ENCODE measurements around the gene DNAH7. TPM values are rescaled to one million over a fixed set of nuclear protein-coding genes. Genes with fewer than 3 reads are reported as not detected.

DNAH7 gene
- total RNA-seq, 1 experiment from 2014 or later: 0.98 TPM

- Mint-ChIP-seq H3K27ac (ENCODE audit: low read depth, unreplicated experiment) (no peak overlapping the region), H3K27me3 (ENCODE audit: insufficient read depth, unreplicated experiment) (no peaks in the 10 kb centered on the region), H3K4me3 (ENCODE audit: unreplicated experiment) (no peak overlapping the region), H3K36me3 (ENCODE audit: insufficient read depth, unreplicated experiment) (no peaks in the 10 kb centered on the region), H3K9me3 (ENCODE audit: unreplicated experiment) (no peaks in the 10 kb centered on the region), H3K4me1 (ENCODE audit: insufficient read depth, unreplicated experiment) (no peaks in the 10 kb centered on the region)
- DNase-seq (ENCODE audit: unreplicated experiment): peak; percentile 49
- intact Hi-C loops (cut with micrococcal nuclease): loop anchor here (10.0 kb wide), 1 partner anchor 681 kb away; no protein-coding TSS in a partner anchor
- TF ChIP-seq CTCF (IDR thresholded peaks at IDR 0.05; ENCODE audit: unreplicated experiment): no peak
- POLR2A ChIA-PET: interaction anchor here (0.7 kb wide), 1 partner anchor 13 kb away, joined by 4 read pairs; no protein-coding TSS in a partner anchor
- CTCF ChIA-PET: interaction anchor here (0.6 to 1.0 kb wide), 4 partner anchors 186 to 263 kb away, joined by 3 read pairs; no protein-coding TSS in a partner anchor
- BruUV-seq (replicated peaks): no TSS peak
These were observed 4.9 kb upstream of the DNAH7 start for GRCh38 chr2:196073521-196073920.

DNA sequence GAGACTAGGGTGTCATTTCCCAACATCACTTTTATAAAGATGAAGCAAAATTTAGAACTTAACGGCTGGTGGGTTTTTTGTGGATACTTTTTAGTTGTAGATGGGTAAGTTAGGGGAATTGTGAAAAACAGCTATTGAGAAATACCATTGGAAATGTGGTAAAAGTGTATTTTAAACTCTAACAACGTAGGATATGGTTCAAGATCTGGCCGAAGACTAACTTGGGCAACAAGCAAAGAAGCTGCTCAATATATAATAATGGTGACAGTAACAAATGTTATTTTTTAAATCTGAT is 1.6 kb downstream of the DNAH7 start:
- ChIA-PET CTCF (interaction anchor here (0.5 to 4.8 kb wide), 24 partner anchors 9 to 1498 kb away, joined by 3 to 38 read pairs (median 4); no protein-coding TSS in a partner anchor), POLR2A (interaction anchor here (0.7 to 1.5 kb wide), 4 partner anchors 53 to 410 kb away, joined by 3 to 4 read pairs (median 4); partner anchors contain the start of gene SLC39A10)
- Mint-ChIP-seq H3K4me3 (ENCODE audit: unreplicated experiment) (peak overlapping the region; percentile 50), H3K27ac (ENCODE audit: low read depth, unreplicated experiment) (no peak overlapping the region), H3K9me3 (ENCODE audit: unreplicated experiment) (no peaks in the 10 kb centered on the region), H3K27me3 (ENCODE audit: insufficient read depth, unreplicated experiment) (no peaks in the 10 kb centered on the region), H3K36me3 (ENCODE audit: insufficient read depth, unreplicated experiment) (no peaks in the 10 kb centered on the region), H3K4me1 (ENCODE audit: insufficient read depth, unreplicated experiment) (peaks cover 5% of the 10 kb centered on the region)
- no peak for TF ChIP-seq CTCF (IDR thresholded peaks at IDR 0.05; ENCODE audit: unreplicated experiment)
- no TSS peak for BruUV-seq (replicated peaks)
- DNase-seq (ENCODE audit: unreplicated experiment): no peak
- intact Hi-C loops (cut with micrococcal nuclease): loop anchor here (2.0 to 10.0 kb wide), 4 partner anchors 128 to 1520 kb away; no protein-coding TSS in a partner anchor

- H3K4me3 Mint-ChIP-seq (ENCODE audit: unreplicated experiment): peak overlapping the region; percentile 50
- peak; percentile 53 for DNase-seq (ENCODE audit: unreplicated experiment)
- H3K27me3 Mint-ChIP-seq (ENCODE audit: insufficient read depth, unreplicated experiment): no peaks in the 10 kb centered on the region
- intact Hi-C loops (cut with micrococcal nuclease): loop anchor here (1.0 to 10.0 kb wide), 5 partner anchors 128 to 1519 kb away; no protein-coding TSS in a partner anchor
- ChIA-PET POLR2A (interaction anchor here (0.7 to 1.5 kb wide), 4 partner anchors 52 to 410 kb away, joined by 3 to 4 read pairs (median 4); partner anchors contain the start of gene SLC39A10), CTCF (interaction anchor here (0.6 to 4.8 kb wide), 18 partner anchors 8 to 517 kb away, joined by 3 to 38 read pairs (median 4); no protein-coding TSS in a partner anchor)
- no peak overlapping the region for H3K27ac Mint-ChIP-seq (ENCODE audit: low read depth, unreplicated experiment)
- H3K36me3 Mint-ChIP-seq (ENCODE audit: insufficient read depth, unreplicated experiment): no peaks in the 10 kb centered on the region
- BruUV-seq (replicated peaks): no TSS peak
- TF ChIP-seq CTCF (IDR thresholded peaks at IDR 0.05; ENCODE audit: unreplicated experiment): peak; percentile 47
- peaks cover 5% of the 10 kb centered on the region for H3K4me1 Mint-ChIP-seq (ENCODE audit: insufficient read depth, unreplicated experiment)
- no peaks in the 10 kb centered on the region for H3K9me3 Mint-ChIP-seq (ENCODE audit: unreplicated experiment)
These were observed 2.1 kb downstream of the DNAH7 start for GRCh38 chr2:196066291-196067087.

- intact Hi-C loops (cut with micrococcal nuclease): loop anchor here (10.0 kb wide), 1 partner anchor 489 kb away; no protein-coding TSS in a partner anchor
- H3K36me3 Mint-ChIP-seq (ENCODE audit: insufficient read depth, unreplicated experiment): no peaks in the 10 kb centered on the region
- H3K27ac Mint-ChIP-seq (ENCODE audit: low read depth, unreplicated experiment): no peak overlapping the region
- no peak for TF ChIP-seq CTCF (IDR thresholded peaks at IDR 0.05; ENCODE audit: unreplicated experiment)
- no peak for DNase-seq (ENCODE audit: unreplicated experiment)
- peaks cover 5% of the 10 kb centered on the region for H3K4me1 Mint-ChIP-seq (ENCODE audit: insufficient read depth, unreplicated experiment)
- no peak overlapping the region for H3K4me3 Mint-ChIP-seq (ENCODE audit: unreplicated experiment)
- CTCF ChIA-PET: interaction anchor here (0.6 to 1.2 kb wide), 2 partner anchors 18 to 49 kb away, joined by 3 read pairs; no protein-coding TSS in a partner anchor
- BruUV-seq (replicated peaks): no TSS peak
- no peaks in the 10 kb centered on the region for H3K27me3 Mint-ChIP-seq (ENCODE audit: insufficient read depth, unreplicated experiment)
- H3K9me3 Mint-ChIP-seq (ENCODE audit: unreplicated experiment): no peaks in the 10 kb centered on the region
- POLR2A ChIA-PET: no interaction called here
These were observed 4.9 kb downstream of the DNAH7 start for GRCh38 chr2:196063773-196064172.

Data from MCF 10A (cell line).